Measurements from ENCODE around the gene ASAP2. TPM values are rescaled to one million over a fixed set of nuclear protein-coding genes. Genes with fewer than 3 reads are reported as not detected.
"Not testable (repeated sequence)": the region's sequence is repeated elsewhere in the genome, so short reads cannot be mapped to it uniquely, and the experiment has no call there.

Gene ASAP2
- total RNA-seq, 1 donor from 2014 or later: 68.6 TPM

GRCh38 chr2:9377461-9378097, 171.0 kb downstream of the ASAP2 start:
- DNase-seq (ENCODE audit: low read depth): no peak

DNA sequence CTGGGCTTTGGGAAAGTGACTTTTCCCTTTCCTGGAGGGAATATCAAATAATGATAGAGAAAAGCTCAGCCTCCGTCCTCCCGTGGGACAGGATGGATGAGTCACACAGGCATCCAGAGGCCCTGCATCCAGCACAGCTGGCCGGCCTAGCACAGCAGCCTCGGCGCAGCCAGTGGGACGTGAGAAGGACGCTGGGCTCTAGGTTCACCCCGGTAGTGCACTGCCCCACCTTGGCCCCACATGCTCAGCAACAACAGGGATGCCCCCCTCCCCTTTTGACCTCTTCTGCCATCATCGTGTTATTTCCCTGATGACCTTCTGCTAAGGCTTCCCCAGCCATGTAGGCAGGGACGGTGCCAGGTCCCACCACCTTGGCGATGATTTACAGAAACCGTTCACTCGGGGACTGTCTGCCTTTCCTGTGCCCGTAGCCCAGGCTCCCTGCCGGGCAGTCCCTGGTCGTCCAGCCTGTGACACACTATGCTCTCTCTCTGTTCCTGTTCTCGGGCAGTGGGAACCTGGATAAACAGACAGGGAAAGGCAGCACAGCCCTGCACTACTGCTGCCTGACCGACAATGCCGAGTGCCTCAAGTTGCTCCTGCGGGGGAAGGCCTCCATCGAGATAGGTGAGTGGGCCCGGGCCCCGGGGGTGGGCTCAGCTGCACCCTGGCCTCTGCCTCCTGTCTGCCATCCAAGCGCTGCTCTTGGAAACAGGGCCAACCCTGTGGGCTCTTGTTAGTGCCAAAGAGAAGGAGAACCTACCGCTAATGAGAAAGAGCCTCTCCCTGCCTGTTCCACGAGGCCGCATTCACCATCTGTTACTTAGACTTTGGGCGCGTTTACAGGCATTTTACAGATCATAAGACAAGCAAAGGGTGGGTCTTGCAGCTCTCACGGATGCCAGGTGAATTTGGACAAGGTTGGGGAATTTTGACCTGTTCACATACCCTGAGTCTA, 172.1 kb downstream of the ASAP2 start:
- peak; percentile 57 for DNase-seq (ENCODE audit: low read depth)

GRCh38 chr2:9379391-9379755, 172.8 kb downstream of the ASAP2 start:
- DNase-seq (ENCODE audit: low read depth): no peak

DNA sequence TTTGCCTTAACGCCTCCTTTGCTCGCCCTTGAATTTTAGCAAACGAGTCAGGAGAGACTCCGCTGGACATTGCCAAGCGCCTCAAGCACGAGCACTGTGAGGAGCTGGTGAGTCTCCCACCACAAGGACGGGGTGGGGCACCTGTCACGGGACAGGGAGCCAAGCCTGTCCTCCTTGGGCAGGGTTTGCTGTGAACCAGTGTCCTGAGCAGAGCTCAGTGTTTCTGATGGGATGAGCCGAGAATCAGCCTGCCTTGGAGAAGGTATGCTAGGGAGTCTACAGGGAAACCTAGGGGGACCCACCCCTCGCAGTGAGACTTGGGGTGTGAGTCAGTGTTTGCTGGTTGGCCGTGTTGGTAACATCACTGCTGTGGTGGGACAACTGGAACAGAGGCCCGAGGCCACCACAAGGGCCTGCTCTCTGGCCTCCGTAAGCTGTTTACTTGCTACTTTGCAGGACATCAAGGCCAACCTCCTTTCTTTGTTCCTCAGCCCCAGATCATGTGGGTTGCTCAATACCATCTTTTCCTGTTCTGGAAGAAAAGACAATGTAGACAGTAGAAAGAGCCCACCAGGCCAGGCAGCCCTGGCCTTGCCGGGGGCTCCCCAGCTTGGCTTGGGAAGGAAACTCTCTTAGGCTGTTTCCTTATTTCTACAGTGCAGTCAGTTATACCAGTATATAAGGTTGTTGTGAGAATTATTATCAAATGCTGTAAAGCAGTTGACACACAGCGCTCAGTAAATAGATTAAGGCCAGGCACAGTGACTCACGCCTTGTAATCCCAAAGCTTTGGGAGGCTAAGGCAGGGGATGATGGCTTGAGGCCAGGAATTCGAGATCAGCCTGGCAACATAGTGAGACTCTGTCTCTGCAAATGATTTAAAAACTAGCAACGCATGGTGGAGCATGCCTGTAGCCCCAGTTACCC, 174.4 kb downstream of the ASAP2 start:
- peak; percentile 94 for DNase-seq (ENCODE audit: low read depth)

DNA sequence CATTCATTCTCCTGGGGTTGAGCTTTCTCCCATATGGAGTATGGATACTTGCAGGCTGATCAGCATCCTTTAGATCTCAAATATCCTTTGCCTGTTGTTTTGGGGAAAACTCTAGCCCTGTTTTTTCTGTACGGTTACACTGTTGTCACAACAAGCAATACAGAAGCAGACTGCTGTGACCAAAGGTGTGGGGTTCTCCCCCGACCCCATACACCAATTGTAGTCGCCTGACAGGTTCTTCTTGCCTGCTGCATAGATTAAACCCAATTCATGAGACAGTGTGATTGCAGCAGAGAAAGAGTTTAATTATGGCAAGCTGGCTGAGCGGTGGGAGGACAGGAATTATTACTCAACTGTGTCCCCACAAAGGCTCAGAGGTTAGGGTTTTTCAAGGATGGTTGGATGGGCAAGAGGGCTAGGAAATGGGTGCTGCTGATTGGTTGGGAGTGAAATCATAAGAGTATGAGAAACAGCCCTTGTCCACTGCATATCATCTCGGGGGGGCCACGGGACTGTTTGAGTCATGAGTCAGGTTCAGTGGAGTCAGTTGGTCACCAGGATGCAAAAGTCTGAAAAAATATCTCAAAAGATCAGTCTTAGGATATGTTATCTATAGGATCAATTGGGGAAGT, 176.1 kb downstream of the ASAP2 start:
- DNase-seq (ENCODE audit: low read depth): peak; percentile 70

- DNase-seq (ENCODE audit: low read depth): no peak
Observed at GRCh38 chr2:9384521-9384920, 177.9 kb downstream of the ASAP2 start.

- DNase-seq (ENCODE audit: low read depth): peak; percentile 63
Observed at GRCh38 chr2:9385841-9386240, 179.2 kb downstream of the ASAP2 start.

GRCh38 chr2:9388199-9388681, 181.6 kb downstream of the ASAP2 start:
- no peak for DNase-seq (ENCODE audit: low read depth)

DNA sequence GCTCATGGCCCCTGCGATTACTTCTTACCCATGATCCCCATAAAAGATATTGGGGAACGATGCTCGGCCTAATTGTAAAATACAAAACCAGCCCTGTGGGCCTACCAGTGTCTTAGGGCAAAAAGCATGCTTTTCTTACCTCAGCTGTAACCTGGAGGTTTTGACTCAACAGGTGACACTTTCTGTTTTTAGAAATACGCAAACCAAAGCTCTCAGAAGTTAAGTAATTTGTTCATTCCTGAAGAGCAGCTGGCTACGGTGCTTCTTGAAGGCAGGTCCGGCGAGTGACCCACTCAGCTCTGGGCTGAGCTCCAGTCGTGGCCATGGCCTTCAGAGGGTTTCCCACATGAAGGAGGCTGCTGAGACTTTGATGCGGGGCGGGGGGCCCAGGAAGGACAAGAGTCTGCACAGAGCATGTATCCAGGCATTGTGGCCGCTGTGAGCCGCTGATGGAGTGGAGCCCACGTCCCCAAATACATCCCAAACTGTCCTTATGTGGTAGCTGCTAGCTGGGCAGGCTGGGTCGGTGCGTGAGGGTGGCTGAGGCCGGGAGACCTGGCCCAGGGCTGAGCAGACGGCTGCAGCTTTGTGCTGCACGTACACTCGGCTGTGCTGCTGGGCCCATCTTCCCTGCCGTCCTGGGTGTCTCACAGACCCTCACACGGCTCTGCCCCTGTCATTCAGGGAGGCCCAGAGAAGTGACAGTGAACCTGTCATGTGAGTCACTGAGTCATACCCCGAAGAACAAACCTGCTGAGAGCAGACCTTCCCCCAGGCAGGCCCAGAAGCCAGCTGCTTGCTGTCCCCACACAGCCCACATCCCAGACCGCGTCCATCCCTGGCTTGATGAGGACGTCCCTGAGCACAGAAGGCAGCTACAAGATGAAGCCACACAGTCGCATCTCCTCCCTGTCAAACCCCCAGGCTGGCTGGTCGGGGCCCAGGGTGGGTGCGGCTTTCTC, 182.6 kb downstream of the ASAP2 start:
- DNase-seq (ENCODE audit: low read depth): no peak

DNA sequence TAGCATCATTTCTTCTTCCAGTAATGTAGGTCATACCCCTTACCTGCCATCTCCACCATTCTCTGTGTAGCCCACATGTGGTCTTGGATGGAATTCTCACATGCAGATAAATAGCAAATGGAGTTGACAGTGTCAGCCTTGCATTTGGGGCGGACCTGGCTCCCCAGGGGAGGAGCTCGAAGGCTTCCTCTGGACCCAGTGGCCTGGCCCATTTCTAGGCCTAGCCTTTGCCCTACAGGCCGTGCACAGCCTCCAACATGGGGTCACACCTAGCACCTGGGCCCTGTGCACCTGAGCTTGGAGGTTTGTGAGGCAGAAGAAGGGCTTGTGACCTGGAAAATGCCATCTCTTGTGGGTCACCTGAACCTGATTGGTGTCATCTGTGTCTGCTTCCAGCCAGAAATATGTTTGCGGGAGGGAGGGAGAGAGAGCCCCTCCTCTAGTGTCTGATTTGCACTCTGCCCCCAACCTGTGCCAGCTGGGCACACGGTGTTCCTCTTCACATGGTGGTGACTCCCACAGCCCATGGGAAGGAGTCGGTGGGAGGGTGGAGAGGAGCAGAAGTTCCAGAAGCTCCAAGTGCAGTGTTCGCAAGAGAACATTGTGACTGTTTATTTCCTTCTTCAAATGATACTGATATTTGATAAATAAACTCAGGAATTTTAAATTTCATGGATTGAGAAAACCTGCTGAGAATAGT, 183.7 kb downstream of the ASAP2 start:
- DNase-seq (ENCODE audit: low read depth): no peak

DNA sequence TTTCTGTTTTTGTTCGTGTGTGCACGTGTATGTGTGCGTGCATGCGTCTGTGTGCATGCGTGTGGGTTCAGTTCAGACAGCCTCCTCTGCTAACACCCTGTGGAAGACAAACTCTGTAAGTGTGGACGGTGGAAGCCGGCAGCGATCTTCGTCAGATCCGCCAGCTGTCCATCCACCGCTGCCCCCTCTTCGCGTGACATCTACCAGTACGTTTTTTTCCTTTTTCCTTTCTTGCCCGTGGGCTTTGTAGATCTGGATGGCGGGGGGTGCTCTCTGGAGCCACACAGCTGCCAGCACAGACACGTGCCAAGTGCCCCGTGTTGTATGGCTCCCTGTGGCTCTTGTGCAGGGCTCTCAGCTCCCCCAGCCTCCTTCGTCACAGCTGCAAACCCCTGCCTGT, 184.4 kb downstream of the ASAP2 start:
- no peak for DNase-seq (ENCODE audit: low read depth)

DNA sequence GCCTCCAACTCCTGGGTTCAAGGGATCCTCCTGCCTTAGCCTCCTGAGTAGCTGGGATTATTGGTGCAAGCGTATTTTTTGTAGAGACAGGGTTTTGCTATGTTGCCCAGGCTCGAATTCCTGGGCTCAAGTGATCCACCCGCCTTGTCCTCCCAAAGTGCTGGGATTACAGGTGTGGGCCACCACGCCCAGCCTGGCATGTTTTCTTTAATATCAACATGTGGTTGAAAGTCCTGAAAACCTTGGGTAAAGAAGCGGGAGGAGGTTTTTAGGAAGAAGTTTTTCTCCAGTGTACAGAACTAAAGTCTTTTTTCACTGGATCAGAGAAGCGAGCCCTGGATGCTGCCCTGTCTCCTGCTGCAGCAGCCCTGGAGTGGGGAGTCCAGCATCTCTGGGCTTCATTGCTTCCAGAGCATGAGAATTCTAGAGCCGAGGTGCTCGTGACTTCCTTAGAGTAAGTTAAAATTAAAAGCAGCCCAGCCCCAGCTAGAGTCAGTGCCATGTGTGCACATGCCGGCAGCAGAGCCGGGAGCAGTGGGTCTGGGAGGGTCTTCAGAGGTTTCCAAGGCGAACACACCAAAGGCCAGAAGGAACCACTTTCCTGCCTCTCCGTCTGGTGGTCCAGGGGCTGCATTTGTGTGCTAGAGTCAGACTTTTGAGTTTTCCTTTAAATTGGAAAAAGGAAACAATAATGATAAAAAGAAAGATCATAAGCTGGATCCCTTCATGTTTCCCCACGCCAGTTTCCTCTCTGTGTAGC, 185.5 kb downstream of the ASAP2 start:
- no peak for DNase-seq (ENCODE audit: low read depth)

- no peak for DNase-seq (ENCODE audit: low read depth)
Observed at GRCh38 chr2:9392898-9393765, 186.5 kb downstream of the ASAP2 start.

DNA sequence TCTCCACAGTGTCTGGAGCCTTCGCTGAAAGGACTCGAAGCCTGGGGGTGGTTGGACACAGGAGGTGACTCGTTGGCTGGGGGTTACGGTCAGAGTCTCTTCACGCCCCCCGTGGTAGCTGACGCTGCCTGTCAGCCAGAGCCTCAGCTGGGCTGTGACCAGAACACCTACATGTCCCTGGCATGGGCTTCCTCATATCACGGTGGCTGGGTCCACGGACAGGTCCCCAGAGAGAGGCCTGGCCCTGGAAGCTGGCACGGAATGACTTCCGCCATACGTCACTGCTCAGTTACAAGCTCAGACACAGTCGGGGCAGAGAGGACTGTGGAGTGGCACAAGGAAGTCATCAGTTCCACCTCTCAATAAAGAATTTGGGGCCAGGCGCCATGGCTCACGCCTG, 188.2 kb downstream of the ASAP2 start:
- DNase-seq (ENCODE audit: low read depth): no peak

DNA sequence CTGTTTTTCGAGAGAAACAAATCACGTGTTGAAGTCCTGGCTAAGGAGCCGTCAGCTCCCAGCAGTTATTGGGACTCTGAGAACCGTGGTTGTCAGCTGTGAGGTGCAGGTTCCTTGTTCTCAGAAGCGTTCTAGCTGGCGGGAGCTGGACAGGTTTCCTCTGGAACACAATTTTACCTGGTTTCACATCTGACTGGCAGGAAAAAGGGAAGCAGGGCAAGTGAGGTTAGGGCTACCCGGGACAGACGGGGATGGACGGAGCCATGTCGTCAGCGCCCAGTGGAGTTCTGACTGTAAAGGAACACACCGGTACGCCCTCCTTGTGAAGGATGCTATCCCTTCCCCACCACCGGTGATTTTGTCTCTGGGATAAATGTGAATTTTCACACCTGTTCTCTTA, 190.6 kb downstream of the ASAP2 start:
- no peak for DNase-seq (ENCODE audit: low read depth)

DNA sequence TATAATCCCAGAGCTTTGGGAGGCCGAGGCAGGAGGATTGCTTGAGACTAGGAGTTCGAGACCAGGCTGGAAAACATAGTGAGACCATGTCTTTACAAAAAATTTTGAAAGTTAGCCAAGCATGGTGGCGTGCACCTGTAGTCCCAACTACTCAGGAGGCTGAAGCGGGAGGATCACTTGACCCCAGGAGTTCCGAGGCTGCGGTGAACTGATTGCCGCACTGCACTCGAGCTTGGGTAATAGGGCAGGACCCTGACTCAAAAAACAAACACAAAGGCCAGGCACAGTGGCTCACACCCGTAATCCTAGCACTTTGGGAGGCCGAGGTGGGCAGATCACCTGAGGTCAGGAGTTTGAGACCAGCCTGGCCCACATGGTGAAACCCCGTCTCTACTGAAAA, 191.6 kb downstream of the ASAP2 start:
- not testable (repeated sequence) for DNase-seq (ENCODE audit: low read depth)

DNA sequence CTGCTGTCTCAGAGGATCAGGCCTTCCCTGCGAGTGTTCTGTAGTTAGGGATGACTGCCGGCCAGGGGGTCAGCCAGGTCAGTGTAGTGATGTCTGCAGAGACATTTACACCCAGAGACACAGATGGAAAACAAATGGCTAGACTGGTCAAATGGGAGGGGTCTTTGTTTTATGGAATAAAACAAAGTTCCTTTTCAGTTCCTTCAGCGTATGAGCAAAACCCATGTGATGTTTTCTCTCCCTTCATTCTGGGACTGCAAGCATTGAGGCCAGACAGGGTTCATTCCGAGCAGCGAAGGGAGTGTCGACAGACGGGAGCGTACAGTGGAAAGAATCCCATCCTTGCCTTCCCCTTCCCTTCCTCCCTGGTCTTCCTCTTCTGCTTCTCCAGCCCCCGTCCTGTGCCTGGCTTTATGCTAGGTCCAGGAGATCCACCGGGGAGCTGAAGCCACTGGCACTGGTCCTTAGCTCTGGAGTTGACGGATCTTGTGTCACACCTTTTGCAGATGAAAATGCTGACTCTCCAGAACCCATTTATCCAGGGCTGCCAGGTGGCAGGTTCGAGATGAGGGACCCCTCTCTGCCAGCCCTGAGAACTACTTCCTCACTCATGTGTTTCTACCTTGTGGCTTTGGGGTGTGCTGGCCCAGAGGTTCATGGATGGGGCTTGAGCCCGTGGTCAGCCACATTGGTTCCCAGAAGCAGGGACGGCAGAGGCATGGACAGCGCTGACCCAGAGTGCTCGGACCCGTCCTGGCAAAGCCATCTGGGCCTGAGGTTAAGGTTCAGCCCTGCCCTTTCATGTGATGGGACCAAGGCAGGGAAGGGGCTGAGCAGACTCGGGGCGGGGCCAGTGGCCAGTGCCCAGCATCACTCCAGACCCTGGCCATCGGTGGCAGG, 192.5 kb downstream of the ASAP2 start:
- no peak for DNase-seq (ENCODE audit: low read depth)
